CD14-positive monocyte (primary cell): ENCODE measurements around the gene ABCA7. TPM values are rescaled to one million over a fixed set of nuclear protein-coding genes. Genes with fewer than 3 reads are reported as not detected.

Source experiments
- DNase-seq, 3 donors: peaks; one replicate each; pipeline ENCODE4 v3.0.0-alpha.2; 2011 to 2022
- H2AFZ ChIP-seq: 2 replicates; pipeline ENCODE4 v1.6.0; 2012; ENCODE audit warnings: mild to moderate bottlenecking, low read depth, low read length, inconsistent platforms; ENCODE audit not compliant: insufficient read depth, poor library complexity, severe bottlenecking
- H3K27ac ChIP-seq, 2 donors: 1 replicate in 1 of 2; 2 replicates in 1 of 2; pipeline ENCODE4 v1.5.1; 2012 to 2013; ENCODE audit warnings: low read length in 2 of 2, control low read depth in 1 of 2, inconsistent platforms in 1 of 2, low read depth in 1 of 2, mild to moderate bottlenecking in 1 of 2
- H3K27me3 ChIP-seq, 2 donors: one replicate each; pipeline versions ENCODE4 v1.6.0 to v1.6.1; 2011 to 2013; ENCODE audit warnings: low read length in 2 of 2; ENCODE audit not compliant: control insufficient read depth in 2 of 2, insufficient read depth in 2 of 2
- H3K36me3 ChIP-seq, 2 donors: replicated peaks in 1 of 2; 1 replicate in 1 of 2; 2 replicates in 1 of 2; pipeline versions ENCODE4 v1.5.1 to v1.6.1; 2012 to 2013; ENCODE audit warnings: low read length in 2 of 2, control low read depth in 1 of 2, inconsistent platforms in 1 of 2, mild to moderate bottlenecking in 1 of 2; ENCODE audit not compliant: insufficient read depth in 2 of 2, control insufficient read depth in 1 of 2
- H3K4me1 ChIP-seq, 2 donors: 1 replicate in 1 of 2; 2 replicates in 1 of 2; pipeline versions ENCODE4 v1.5.1 to v1.6.1; 2012 to 2013; ENCODE audit warnings: low read length in 2 of 2, control low read depth in 1 of 2, inconsistent platforms in 1 of 2, mild to moderate bottlenecking in 1 of 2, moderate library complexity in 1 of 2; ENCODE audit not compliant: insufficient read depth in 2 of 2, control insufficient read depth in 1 of 2
- H3K4me2 ChIP-seq: replicated peaks from 2 replicates; pipeline ENCODE3; 2012; ENCODE audit warnings: low read length, moderate library complexity, mild to moderate bottlenecking; ENCODE audit not compliant: poor library complexity, severe bottlenecking; ENCODE audit errors: extremely low read depth
- H3K4me3 ChIP-seq, 3 experiments: fragments of 200-600 bp in 1 of 3; sonication (generic) in 1 of 3; replicated peaks in 1 of 3; 1 replicate in 2 of 3; 2 replicates in 1 of 3; pipeline ENCODE4 v1.5.1; 2011 to 2013; ENCODE audit warnings: low read length in 3 of 3, mild to moderate bottlenecking in 3 of 3, control low read depth in 2 of 3, low read depth in 2 of 3, inconsistent platforms in 1 of 3, moderate library complexity in 1 of 3
- H3K79me2 ChIP-seq: 2 replicates; pipeline ENCODE4 v1.6.0; 2012; ENCODE audit warnings: mild to moderate bottlenecking, control low read depth, inconsistent platforms, low read length, moderate library complexity; ENCODE audit not compliant: insufficient read depth
- H3K9ac ChIP-seq: 2 replicates; pipeline ENCODE4 v1.6.0; 2017; ENCODE audit warnings: low read length, mild to moderate bottlenecking; ENCODE audit not compliant: insufficient read depth, poor library complexity, severe bottlenecking
- H3K9me3 ChIP-seq, 2 donors: replicated peaks in 1 of 2; 1 replicate in 1 of 2; 2 replicates in 1 of 2; pipeline versions ENCODE4 v1.5.1 to v1.6.1; 2012 to 2013; ENCODE audit warnings: low read length in 2 of 2, control low read depth in 1 of 2; ENCODE audit not compliant: control insufficient read depth in 1 of 2, insufficient read depth in 1 of 2
- H4K20me1 ChIP-seq: 2 replicates; pipeline ENCODE4 v1.6.0; 2012; ENCODE audit warnings: mild to moderate bottlenecking, low read length, control low read depth, moderate library complexity; ENCODE audit not compliant: insufficient read depth
- H3K27ac Mint-ChIP-seq, 7 donors: one replicate each; pipeline ENCODE4 v1.8.0; 2020; ENCODE audit warnings: mild to moderate bottlenecking in 7 of 7, mixed read lengths in 7 of 7, moderate library complexity in 6 of 7, inconsistent platforms in 2 of 7
- H3K27me3 Mint-ChIP-seq, 3 donors: one replicate each; pipeline ENCODE4 v1.8.0; 2021 to 2022; ENCODE audit warnings: low read depth in 3 of 3, mild to moderate bottlenecking in 3 of 3, mixed read lengths in 3 of 3, moderate library complexity in 3 of 3, inconsistent platforms in 1 of 3
- H3K36me3 Mint-ChIP-seq, 2 donors: one replicate each; pipeline ENCODE4 v1.8.0; 2020; ENCODE audit warnings: mixed read lengths in 2 of 2, inconsistent platforms in 1 of 2, mild to moderate bottlenecking in 1 of 2
- H3K4me1 Mint-ChIP-seq: one replicate; pipeline ENCODE4 v1.8.0; 2020; ENCODE audit warnings: mild to moderate bottlenecking, mixed read lengths
- H3K4me3 Mint-ChIP-seq, 2 donors: one replicate each; pipeline ENCODE4 v1.8.0; 2020; ENCODE audit warnings: mild to moderate bottlenecking in 2 of 2, mixed read lengths in 2 of 2, moderate library complexity in 1 of 2
- H3K9me3 Mint-ChIP-seq, 7 donors: one replicate each; pipeline ENCODE4 v1.8.0; 2020 to 2022; ENCODE audit warnings: mixed read lengths in 7 of 7, mild to moderate bottlenecking in 6 of 7, moderate library complexity in 6 of 7, inconsistent platforms in 2 of 7
- CTCF ChIP-seq: fragments of 200-600 bp; IDR thresholded peaks from one replicate; pipeline ENCODE4 v1.8.0; 2022; ENCODE audit warnings: antibody characterized with exemption, mild to moderate bottlenecking
- WGBS: methylation state at CpG from one replicate; pipeline ENCODE4 v1.1.5; 2013; ENCODE audit warnings: missing lambda C conversion rate; ENCODE audit not compliant: insufficient coverage; 5-methylcytosine and 5-hydroxymethylcytosine counted together
- intact Hi-C, 2 donors: fragments of 100-400 bp; cut with micrococcal nuclease; formaldehyde crosslinking; loops; one replicate each; pipeline versions ENCODE4 v1.15.0 to v1.15.1; 2023
- polyA plus RNA-seq, 3 donors: library from polyadenylated mRNA; depleted of rRNA in 1 of 3; unstranded in 2 of 3; stranded (reverse) in 1 of 3; fragments of 300-500 nt in 2 of 3; fragments of >200 nt in 1 of 3; fragmentation: Illumina TruSeq in 2 of 3; gene quantifications; 1 replicate in 2 of 3; 2 replicates in 1 of 3; pipeline ENCODE4 v1.2.3, GENCODE V29; 2012 to 2021

The ABCA7 gene
- polyA plus RNA-seq, 3 donors = 1.7 to 104 (median 7.8) TPM

GRCh38 chr19:1035998-1036621, 3.8 kb upstream of the ABCA7 start:
- Mint-ChIP-seq H3K27me3 (peaks cover 0 to 2% (median 0%) of the 10 kb centered on the region in 3 donors), H3K9me3 (peaks cover 0 to 6% (median 0%) of the 10 kb centered on the region in 7 donors), H3K4me1 (peaks cover 52% of the 10 kb centered on the region), H3K4me3 (no peak overlapping the region), H3K36me3 (peaks cover 34 to 46% of the 10 kb centered on the region in 2 donors), H3K27ac (peak overlapping the region in 1 of 7 donors; percentile 65)
- Histone ChIP-seq H4K20me1 (peaks cover 32% of the 10 kb centered on the region), H3K79me2 (peaks cover 39% of the 10 kb centered on the region), H3K9me3 (no peaks in the 10 kb centered on the region), H3K4me2 (no peak overlapping the region), H3K27me3 (no peaks in the 10 kb centered on the region), H2AFZ (no peak overlapping the region), H3K4me1 (peaks cover 43 to 57% of the 10 kb centered on the region in 2 donors), H3K4me3 (no peak overlapping the region), H3K27ac (no peak overlapping the region), H3K36me3 (peaks cover 28 to 35% of the 10 kb centered on the region in 2 donors), H3K9ac (no peak overlapping the region)
- DNase-seq = no peak
- WGBS = 90% methylated on average over 29 of the region's 29 CpGs
- no peak for TF ChIP-seq CTCF
- intact Hi-C loops = loop anchor here in 1 of 2 donors (5.0 kb wide), 1 partner anchor 36 kb away; no protein-coding TSS in a partner anchor

- H3K79me2 ChIP-seq = peaks cover 43% of the 10 kb centered on the region
- no peak overlapping the region for H2AFZ ChIP-seq
- peak overlapping the region; percentile 78 to 79 for H3K27ac ChIP-seq
- intact Hi-C loops = loop anchor here in 1 of 2 donors (2.0 to 5.0 kb wide), 2 partner anchors 13 to 35 kb away; no protein-coding TSS in a partner anchor
- H3K4me2 ChIP-seq = peak overlapping the region; percentile 87
- H3K4me3 ChIP-seq = peak overlapping the region; percentile 6 to 92 (median 22)
- peaks cover 0 to 4% (median 0%) of the 10 kb centered on the region in 7 donors for H3K9me3 Mint-ChIP-seq
- peak overlapping the region; percentile 69 to 98 for H3K4me3 Mint-ChIP-seq
- 46% methylated on average over 10 of the region's 22 CpGs for WGBS
- no peak for TF ChIP-seq CTCF
- peaks cover 30 to 39% of the 10 kb centered on the region in 2 donors for H3K36me3 Mint-ChIP-seq
- peaks cover 57% of the 10 kb centered on the region for H3K4me1 Mint-ChIP-seq
- H3K9ac ChIP-seq = peak overlapping the region; percentile 49
- DNase-seq = no peak
- peaks cover 49 to 68% of the 10 kb centered on the region in 2 donors for H3K4me1 ChIP-seq
- peaks cover 35% of the 10 kb centered on the region for H4K20me1 ChIP-seq
- no peaks in the 10 kb centered on the region for H3K27me3 ChIP-seq
- peaks cover 24 to 29% of the 10 kb centered on the region in 2 donors for H3K36me3 ChIP-seq
- peaks cover 0 to 2% (median 1%) of the 10 kb centered on the region in 3 donors for H3K27me3 Mint-ChIP-seq
- H3K9me3 ChIP-seq = no peaks in the 10 kb centered on the region
- peak overlapping the region; percentile 49 to 97 (median 95) for H3K27ac Mint-ChIP-seq
Observed at GRCh38 chr19:1037621-1038064, 2.3 kb upstream of the ABCA7 start.
